ENCODE data around the gene MUS81. TPM values are rescaled to one million over a fixed set of nuclear protein-coding genes. Genes with fewer than 3 reads are reported as not detected.
A peak's percentile ranks its signal among the peaks of the same experiment; 100 is the strongest.

MUS81 gene
- total and polyA plus RNA-seq, 2 donors (not counting 3 experiments of a cell fraction or from before 2014, with no cell fraction given), result 57.9 to 76.9 TPM

GRCh38 chr11:65850217-65851082, 9.8 kb upstream of the MUS81 start:
- dilution Hi-C loops (cut with MboI; ENCODE audit: extremely low pct_ligation_motif_present, low sequenced_read_pairs) (no loop called here), intact Hi-C loops (cut with micrococcal nuclease) (no loop called here)
- no peaks in the 10 kb centered on the region for H3K27me3 ChIP-seq (ENCODE audit: control insufficient read depth in 2 of 2, insufficient read depth in 2 of 2, low read length in 2 of 2)
- H2AFZ ChIP-seq (ENCODE audit: low read depth, low read length), result no peak overlapping the region
- H3K4me2 ChIP-seq (ENCODE audit: insufficient read depth, low read length), result no peak overlapping the region
- TF ChIP-seq POLR2AphosphoS5 (IDR thresholded peaks at IDR 0.05; ENCODE audit: insufficient read depth, low read depth, low read length), result peak; percentile 55
- TF ChIP-seq EZH2 (IDR thresholded peaks at IDR 0.05; ENCODE audit: borderline replicate concordance, low read depth, low read length, severe bottlenecking), result no peak
- H3K27ac ChIP-seq (ENCODE audit: insufficient read depth, low read depth, low read length), result no peak overlapping the region
- ChIA-PET CTCF (interaction anchor here (0.9 to 3.7 kb wide), 7 partner anchors 9 to 70 kb away, joined by 3 to 18 read pairs (median 6); partner anchors contain the start of genes AP5B1, FIBP and MUS81), POLR2A (interaction anchor here (0.9 to 1.3 kb wide), 2 partner anchors 9 to 10 kb away, joined by 3 to 4 read pairs; partner anchors contain the start of gene MUS81)
- no peak overlapping the region for H3K9ac ChIP-seq (replicated peaks; ENCODE audit: extremely low read depth, insufficient read depth, low read length)
- peaks cover 2% of the 10 kb centered on the region for H3K4me1 ChIP-seq (ENCODE audit: control insufficient read depth, extremely low read depth, insufficient read depth, low read length)
- H4K20me1 ChIP-seq (replicated peaks; ENCODE audit: control insufficient read depth, extremely low read depth, insufficient read depth, low read length), result peaks cover 5% of the 10 kb centered on the region
- no peak for FAIRE-seq
- H3K4me3 ChIP-seq (replicated peaks in 1 of 3; ENCODE audit: insufficient read depth in 1 of 3, low read depth in 1 of 3, low read length in 3 of 3), result no peak overlapping the region
- no peaks in the 10 kb centered on the region for H3K9me3 ChIP-seq (replicated peaks; ENCODE audit: control insufficient read depth, insufficient read depth, low read length)
- H3K79me2 ChIP-seq (ENCODE audit: control insufficient read depth, insufficient read depth, low read length), result peaks cover 24% of the 10 kb centered on the region
- DNase-seq (ENCODE audit: low read depth, low spot score), result no peak
- H3K36me3 ChIP-seq (ENCODE audit: control insufficient read depth in 2 of 2, extremely low read depth in 1 of 2, insufficient read depth in 2 of 2, low read length in 2 of 2), result peaks cover 25 to 37% of the 10 kb centered on the region in 2 experiments
- no TSS peak for BruUV-seq (replicated peaks)
- no peaks in the 10 kb centered on the region for H3K9me1 ChIP-seq (replicated peaks; ENCODE audit: control insufficient read depth, extremely low read depth, insufficient read depth, low read length)

- TF ChIP-seq POLR2A (IDR thresholded peaks at IDR 0.05; ENCODE audit: low read depth, low read length), result peak; percentile 58
- TF ChIP-seq CTCF (IDR thresholded peaks at IDR 0.05; ENCODE audit: extremely low read depth in 1 of 2, insufficient read depth in 1 of 2, low read depth in 1 of 2, low read length in 2 of 2), result peak; percentile 48 to 50
- no peak for TF ChIP-seq GATA2 (IDR thresholded peaks at IDR 0.05; ENCODE audit: insufficient read depth, insufficient read length, low read depth, low read length)
- no peak for TF ChIP-seq MYC (IDR thresholded peaks at IDR 0.05; ENCODE audit: low read depth, low read length)
- TF ChIP-seq FOS (IDR thresholded peaks at IDR 0.05; ENCODE audit: borderline replicate concordance, insufficient read depth, low read length), result no peak
- TF ChIP-seq POLR2AphosphoS5 (IDR thresholded peaks at IDR 0.05; ENCODE audit: insufficient read depth, low read depth, low read length), result peak; percentile 42
- no peak for TF ChIP-seq JUN (IDR thresholded peaks at IDR 0.05; ENCODE audit: borderline replicate concordance, insufficient read depth, insufficient read length, low read depth)
- TF ChIP-seq EZH2 (IDR thresholded peaks at IDR 0.05; ENCODE audit: borderline replicate concordance, low read depth, low read length, severe bottlenecking), result no peak
- TF ChIP-seq MAX (IDR thresholded peaks at IDR 0.05; ENCODE audit: insufficient read depth, insufficient read length), result no peak
- peaks cover 31 to 42% of the 10 kb centered on the region in 2 experiments for H3K36me3 ChIP-seq (ENCODE audit: control insufficient read depth in 2 of 2, extremely low read depth in 1 of 2, insufficient read depth in 2 of 2, low read length in 2 of 2)
- no TSS peak for BruUV-seq (replicated peaks)
- no peaks in the 10 kb centered on the region for H3K9me3 ChIP-seq (replicated peaks; ENCODE audit: control insufficient read depth, insufficient read depth, low read length)
- peaks cover 5% of the 10 kb centered on the region for H4K20me1 ChIP-seq (replicated peaks; ENCODE audit: control insufficient read depth, extremely low read depth, insufficient read depth, low read length)
- H3K79me2 ChIP-seq (ENCODE audit: control insufficient read depth, insufficient read depth, low read length), result peaks cover 31% of the 10 kb centered on the region
- intact Hi-C loops (cut with micrococcal nuclease) (no loop called here), dilution Hi-C loops (cut with MboI; ENCODE audit: extremely low pct_ligation_motif_present, low sequenced_read_pairs) (no loop called here)
- ChIA-PET POLR2A (interaction anchor here (1.0 to 1.3 kb wide), 2 partner anchors 9 kb away, joined by 3 to 4 read pairs; partner anchors contain the start of gene MUS81), CTCF (interaction anchor here (0.8 to 3.7 kb wide), 9 partner anchors 8 to 137 kb away, joined by 3 to 18 read pairs (median 3); partner anchors contain the start of genes FIBP and MUS81)
- H3K4me3 ChIP-seq (replicated peaks in 1 of 3; ENCODE audit: insufficient read depth in 1 of 3, low read depth in 1 of 3, low read length in 3 of 3), result no peak overlapping the region
- no peak overlapping the region for H3K4me2 ChIP-seq (ENCODE audit: insufficient read depth, low read length)
- no peak overlapping the region for H3K27ac ChIP-seq (ENCODE audit: insufficient read depth, low read depth, low read length)
- DNase-seq (ENCODE audit: low read depth, low spot score), result no peak
- H3K9me1 ChIP-seq (replicated peaks; ENCODE audit: control insufficient read depth, extremely low read depth, insufficient read depth, low read length), result no peaks in the 10 kb centered on the region
- H2AFZ ChIP-seq (ENCODE audit: low read depth, low read length), result no peak overlapping the region
- peaks cover 8% of the 10 kb centered on the region for H3K4me1 ChIP-seq (ENCODE audit: control insufficient read depth, extremely low read depth, insufficient read depth, low read length)
- no peaks in the 10 kb centered on the region for H3K27me3 ChIP-seq (ENCODE audit: control insufficient read depth in 2 of 2, insufficient read depth in 2 of 2, low read length in 2 of 2)
- H3K9ac ChIP-seq (replicated peaks; ENCODE audit: extremely low read depth, insufficient read depth, low read length), result no peak overlapping the region
- FAIRE-seq, result no peak
Observed at GRCh38 chr11:65851083-65851579, 9.1 kb upstream of the MUS81 start.

All from endothelial cell of umbilical vein (primary cell).